B cell (primary cell): ENCODE results near the gene RPS19. TPM values are rescaled to one million over a fixed set of nuclear protein-coding genes. Genes with fewer than 3 reads are reported as not detected.
A peak's percentile ranks its signal among the peaks of the same experiment; 100 is the strongest.

ENCODE experiments used
- ATAC-seq: fragments of 200-7000 bp; cut with Tn5 transposase; one replicate; pipeline ENCODE4 v1.10.0; 2021; ENCODE audit warnings: low read depth, mild to moderate bottlenecking, moderate number of reproducible peaks, moderate library complexity
- CTCF ChIA-PET: fragments of 350-600 bp; sonication (Branson Sonifier 250); formaldehyde crosslinking; loops from one replicate; lab custom pipeline; 2021; ENCODE audit warnings: antibody characterized with exemption, inconsistent platforms; lab: Charles Lee
- POLR2A ChIA-PET: fragments of 350-600 bp; sonication (Branson Sonifier 250); formaldehyde crosslinking; loops from one replicate; lab custom pipeline; 2021; ENCODE audit warnings: antibody characterized with exemption; lab: Charles Lee
- DNase-seq: peaks from one replicate; pipeline ENCODE4 v3.0.0; 2013
- H2AFZ ChIP-seq: 2 replicates; pipeline ENCODE4 v1.6.1; 2012; ENCODE audit warnings: mild to moderate bottlenecking, low read depth, low read length; ENCODE audit not compliant: insufficient read depth, poor library complexity, severe bottlenecking
- H3K27ac ChIP-seq, 2 donors: 1 replicate in 1 of 2; 2 replicates in 1 of 2; pipeline ENCODE4 v1.5.1; 2012 to 2013; ENCODE audit warnings: low read length in 2 of 2, mild to moderate bottlenecking in 2 of 2, moderate library complexity in 1 of 2
- H3K27me3 ChIP-seq, 4 experiments: fragments of 200-600 bp in 1 of 4; sonication (generic) in 1 of 4; replicated peaks in 1 of 4; 1 replicate in 2 of 4; 2 replicates in 2 of 4; pipeline versions ENCODE4 v1.6.1 to v1.7.0; 2013 to 2016; ENCODE audit warnings: low read length in 3 of 4, mild to moderate bottlenecking in 2 of 4, mixed read lengths in 1 of 4, moderate library complexity in 1 of 4; ENCODE audit not compliant: insufficient read depth in 4 of 4, control insufficient read depth in 3 of 4; ENCODE audit errors: control extremely low read depth in 1 of 4
- H3K36me3 ChIP-seq, 2 experiments: replicated peaks in 1 of 2; 1 replicate in 1 of 2; 2 replicates in 1 of 2; pipeline versions ENCODE4 v1.6.1 to v1.7.1; 2013; ENCODE audit warnings: low read length in 1 of 2; ENCODE audit not compliant: insufficient read depth in 2 of 2, control insufficient read depth in 1 of 2; ENCODE audit errors: control extremely low read depth in 1 of 2, extremely low read depth in 1 of 2
- H3K4me1 ChIP-seq, 2 donors: fragments of 200-600 bp in 1 of 2; sonication (generic) in 1 of 2; 1 replicate in 1 of 2; 2 replicates in 1 of 2; pipeline versions ENCODE4 v1.5.1 to v1.6.1; 2013 to 2017; ENCODE audit warnings: low read length in 2 of 2; ENCODE audit not compliant: control insufficient read depth in 2 of 2, insufficient read depth in 2 of 2
- H3K4me2 ChIP-seq: replicated peaks from 2 replicates; pipeline ENCODE3; 2012; ENCODE audit warnings: mild to moderate bottlenecking, low read depth, low read length; ENCODE audit not compliant: poor library complexity, severe bottlenecking
- H3K4me3 ChIP-seq, 5 experiments: fragments of 200-600 bp in 1 of 5; sonication (generic) in 1 of 5; 1 replicate in 3 of 5; 2 replicates in 2 of 5; pipeline versions ENCODE4 v1.5.1 to v1.7.0; 2011 to 2016; ENCODE audit warnings: low read length in 4 of 5, mild to moderate bottlenecking in 4 of 5, low read depth in 2 of 5, control low read depth in 1 of 5, moderate library complexity in 1 of 5; ENCODE audit not compliant: insufficient read depth in 1 of 5; ENCODE audit errors: control extremely low read depth in 1 of 5, extremely low read depth in 1 of 5
- H3K79me2 ChIP-seq: fragments of 200-600 bp; sonication (generic); one replicate; pipeline ENCODE4 v1.6.0; 2016; ENCODE audit warnings: low read length; ENCODE audit not compliant: control insufficient read depth, insufficient read depth
- H3K9ac ChIP-seq: fragments of 200-600 bp; sonication (generic); 2 replicates; pipeline ENCODE4 v1.6.1; 2017; ENCODE audit warnings: mild to moderate bottlenecking, low read length, moderate library complexity
- H3K9me3 ChIP-seq, 3 donors: one replicate each; pipeline versions ENCODE4 v1.6.1 to v1.7.1; 2013; ENCODE audit warnings: low read length in 2 of 3; ENCODE audit not compliant: control insufficient read depth in 2 of 3, insufficient read depth in 1 of 3; ENCODE audit errors: control extremely low read depth in 1 of 3
- H4K20me1 ChIP-seq: 2 replicates; pipeline ENCODE4 v1.6.0; 2012; ENCODE audit warnings: mild to moderate bottlenecking, low read length; ENCODE audit not compliant: insufficient read depth, control insufficient read depth, poor library complexity, severe bottlenecking
- H3K27ac Mint-ChIP-seq: one replicate; pipeline ENCODE4 v1.8.0; 2021; ENCODE audit warnings: mixed read lengths
- H3K27me3 Mint-ChIP-seq: one replicate; pipeline ENCODE4 v1.8.0; 2021; ENCODE audit warnings: mixed read lengths
- H3K4me1 Mint-ChIP-seq: one replicate; pipeline ENCODE4 v1.8.0; 2021; ENCODE audit warnings: mixed read lengths
- H3K4me3 Mint-ChIP-seq: one replicate; pipeline ENCODE4 v1.8.0; 2021; ENCODE audit warnings: mixed read lengths
- H3K9me3 Mint-ChIP-seq: one replicate; pipeline ENCODE4 v1.8.0; 2022; ENCODE audit warnings: mixed read lengths; ENCODE audit not compliant: insufficient read depth
- EZH2 ChIP-seq: IDR thresholded peaks from 2 replicates; pipeline ENCODE4 v1.6.1; 2012; ENCODE audit warnings: borderline replicate concordance, low read depth, mild to moderate bottlenecking, moderate library complexity, low read length; ENCODE audit not compliant: insufficient read depth, poor library complexity, severe bottlenecking
- WGBS: methylation state at CpG from one replicate; pipeline ENCODE4 v1.1.5; 2013; ENCODE audit warnings: missing lambda C conversion rate; ENCODE audit not compliant: insufficient coverage; 5-methylcytosine and 5-hydroxymethylcytosine counted together
- intact Hi-C: fragments of 100-400 bp; cut with micrococcal nuclease; formaldehyde crosslinking; loops from one replicate; pipeline ENCODE4 v1.10.0; 2022
- polyA plus RNA-seq: library from polyadenylated mRNA; depleted of rRNA; stranded (reverse); fragments of >200 nt; gene quantifications from 2 replicates; pipeline ENCODE4 v1.2.3, GENCODE V29; 2012
- total RNA-seq, 2 donors: library from RNA; stranded (reverse); fragments of 120-200 nt in 1 of 2; gene quantifications; 1 replicate in 1 of 2; 2 replicates in 1 of 2; pipeline versions ENCODE4 v1.2.3 to v1.2.4, GENCODE V29; 2013 to 2022
- TF ChIP-seq, protein P1 (sequence below): fragments of 200-600 bp; IDR thresholded peaks from one replicate; pipeline ENCODE4 v1.8.0; 2022; ENCODE audit warnings: antibody characterized with exemption, mild to moderate bottlenecking

The RPS19 gene
- total and polyA plus RNA-seq, 2 donors (not counting 1 experiment from before 2014, with no cell fraction given): 3,322 to 9,144 TPM

DNA sequence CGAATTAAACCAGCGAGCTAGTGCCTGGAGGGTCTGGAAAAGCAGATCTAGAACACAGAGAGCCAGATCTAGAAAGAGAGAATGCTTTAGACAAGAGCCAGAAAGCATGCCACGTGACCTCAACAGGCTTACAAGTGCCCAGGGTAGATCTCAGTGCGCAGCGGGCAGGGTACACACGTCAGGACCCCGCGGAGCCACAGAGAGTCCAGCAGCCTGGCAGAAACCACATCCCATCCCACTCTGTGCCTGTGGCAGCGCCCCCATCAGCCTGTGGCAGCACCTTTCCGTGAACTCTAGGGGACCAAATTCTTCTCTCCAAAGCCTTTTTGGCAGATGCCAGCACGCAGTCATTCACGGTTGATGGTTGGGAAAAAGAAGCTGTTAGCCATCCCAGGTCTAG, 28.9 kb downstream of the RPS19 start:
- H3K9me3 ChIP-seq: no peaks in the 10 kb centered on the region
- ATAC-seq: no peak
- no peaks in the 10 kb centered on the region for H3K27me3 ChIP-seq
- Mint-ChIP-seq H3K4me1 (peaks cover 55% of the 10 kb centered on the region), H3K27me3 (no peaks in the 10 kb centered on the region), H3K27ac (peak overlapping the region; percentile 66), H3K4me3 (peak overlapping the region; percentile 78), H3K9me3 (no peaks in the 10 kb centered on the region)
- DNase-seq: no peak
- 95% methylated on average over 10 of the region's 12 CpGs for WGBS
- H3K27ac ChIP-seq: peak overlapping the region; percentile 6 to 79
- H3K4me2 ChIP-seq: no peak overlapping the region
- no peak overlapping the region for H3K4me3 ChIP-seq
- peaks cover 42 to 67% of the 10 kb centered on the region in 2 donors for H3K4me1 ChIP-seq
- peaks cover 92% of the 10 kb centered on the region for H3K79me2 ChIP-seq
- no peak overlapping the region for H2AFZ ChIP-seq
- intact Hi-C loops: no loop called here
- peaks cover 77% of the 10 kb centered on the region for H4K20me1 ChIP-seq
- CTCF ChIA-PET: interaction anchor here (1.0 to 7.3 kb wide), 10 partner anchors 10 to 63 kb away, joined by 3 to 180 read pairs (median 4); partner anchors contain the start of genes CD79A and RPS19
- TF ChIP-seq EZH2: no peak
- TF ChIP-seq, protein P1, sequence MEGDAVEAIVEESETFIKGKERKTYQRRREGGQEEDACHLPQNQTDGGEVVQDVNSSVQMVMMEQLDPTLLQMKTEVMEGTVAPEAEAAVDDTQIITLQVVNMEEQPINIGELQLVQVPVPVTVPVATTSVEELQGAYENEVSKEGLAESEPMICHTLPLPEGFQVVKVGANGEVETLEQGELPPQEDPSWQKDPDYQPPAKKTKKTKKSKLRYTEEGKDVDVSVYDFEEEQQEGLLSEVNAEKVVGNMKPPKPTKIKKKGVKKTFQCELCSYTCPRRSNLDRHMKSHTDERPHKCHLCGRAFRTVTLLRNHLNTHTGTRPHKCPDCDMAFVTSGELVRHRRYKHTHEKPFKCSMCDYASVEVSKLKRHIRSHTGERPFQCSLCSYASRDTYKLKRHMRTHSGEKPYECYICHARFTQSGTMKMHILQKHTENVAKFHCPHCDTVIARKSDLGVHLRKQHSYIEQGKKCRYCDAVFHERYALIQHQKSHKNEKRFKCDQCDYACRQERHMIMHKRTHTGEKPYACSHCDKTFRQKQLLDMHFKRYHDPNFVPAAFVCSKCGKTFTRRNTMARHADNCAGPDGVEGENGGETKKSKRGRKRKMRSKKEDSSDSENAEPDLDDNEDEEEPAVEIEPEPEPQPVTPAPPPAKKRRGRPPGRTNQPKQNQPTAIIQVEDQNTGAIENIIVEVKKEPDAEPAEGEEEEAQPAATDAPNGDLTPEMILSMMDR: no peak
- peaks cover 0 to 48% of the 10 kb centered on the region in 2 experiments for H3K36me3 ChIP-seq
- POLR2A ChIA-PET: interaction anchor here (7.7 kb wide), 1 partner anchor 13 kb away, joined by 92 read pairs; the partner anchor contains the start of gene CD79A
- H3K9ac ChIP-seq: no peak overlapping the region

DNA sequence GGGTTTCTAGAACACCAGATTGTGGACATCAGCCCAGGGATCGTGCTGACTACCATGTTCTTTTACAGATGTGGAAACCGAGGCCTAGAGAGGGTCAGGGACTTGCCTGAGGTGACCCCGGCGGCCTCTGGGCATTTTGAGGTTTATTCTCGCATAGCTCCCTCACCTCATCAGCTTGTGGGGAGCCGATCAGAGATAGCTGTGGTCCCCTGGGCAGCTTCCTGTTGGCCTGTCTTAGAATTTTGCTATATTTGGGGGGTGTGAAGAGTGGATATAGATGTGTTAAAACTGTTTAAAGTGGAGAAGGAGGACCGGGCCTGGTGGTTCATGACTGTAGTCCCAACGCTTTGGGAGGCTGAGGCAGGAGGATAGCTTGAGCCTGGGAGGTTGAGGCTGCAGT, 29.8 kb downstream of the RPS19 start:
- no peak overlapping the region for H3K4me3 Mint-ChIP-seq
- intact Hi-C loops: no loop called here
- H3K9me3 ChIP-seq: no peaks in the 10 kb centered on the region
- no peak overlapping the region for H3K9ac ChIP-seq
- H2AFZ ChIP-seq: no peak overlapping the region
- H3K36me3 ChIP-seq: peaks cover 0 to 57% of the 10 kb centered on the region in 2 experiments
- H3K79me2 ChIP-seq: peaks cover 91% of the 10 kb centered on the region
- peaks cover 36 to 65% of the 10 kb centered on the region in 2 donors for H3K4me1 ChIP-seq
- H3K27me3 ChIP-seq: no peaks in the 10 kb centered on the region
- ATAC-seq (no peak), DNase-seq (no peak)
- no peaks in the 10 kb centered on the region for H3K9me3 Mint-ChIP-seq
- no peak overlapping the region for H3K4me2 ChIP-seq
- H3K4me1 Mint-ChIP-seq: peaks cover 48% of the 10 kb centered on the region
- H3K27ac Mint-ChIP-seq: peak overlapping the region; percentile 41
- no peak overlapping the region for H3K27ac ChIP-seq
- no peaks in the 10 kb centered on the region for H3K27me3 Mint-ChIP-seq
- peaks cover 80% of the 10 kb centered on the region for H4K20me1 ChIP-seq
- TF ChIP-seq, protein P1: no peak
- TF ChIP-seq EZH2: no peak
- 95% methylated on average over 5 of the region's 8 CpGs for WGBS
- no peak overlapping the region for H3K4me3 ChIP-seq
- CTCF ChIA-PET: interaction anchor here (1.1 to 7.3 kb wide), 7 partner anchors 13 to 56 kb away, joined by 3 to 180 read pairs (median 4); partner anchors contain the start of genes CD79A and RPS19
- POLR2A ChIA-PET: interaction anchor here (7.7 kb wide), 1 partner anchor 14 kb away, joined by 92 read pairs; the partner anchor contains the start of gene CD79A
